GM21515 (cell line): ENCODE data around the gene SETMAR.

Experiments used
- ATAC-seq: cut with Tn5 transposase; IDR thresholded peaks from one replicate; pipeline ENCODE4 v1.9.1; 2021; ENCODE audit not compliant: unreplicated experiment

Gene SETMAR

DNA sequence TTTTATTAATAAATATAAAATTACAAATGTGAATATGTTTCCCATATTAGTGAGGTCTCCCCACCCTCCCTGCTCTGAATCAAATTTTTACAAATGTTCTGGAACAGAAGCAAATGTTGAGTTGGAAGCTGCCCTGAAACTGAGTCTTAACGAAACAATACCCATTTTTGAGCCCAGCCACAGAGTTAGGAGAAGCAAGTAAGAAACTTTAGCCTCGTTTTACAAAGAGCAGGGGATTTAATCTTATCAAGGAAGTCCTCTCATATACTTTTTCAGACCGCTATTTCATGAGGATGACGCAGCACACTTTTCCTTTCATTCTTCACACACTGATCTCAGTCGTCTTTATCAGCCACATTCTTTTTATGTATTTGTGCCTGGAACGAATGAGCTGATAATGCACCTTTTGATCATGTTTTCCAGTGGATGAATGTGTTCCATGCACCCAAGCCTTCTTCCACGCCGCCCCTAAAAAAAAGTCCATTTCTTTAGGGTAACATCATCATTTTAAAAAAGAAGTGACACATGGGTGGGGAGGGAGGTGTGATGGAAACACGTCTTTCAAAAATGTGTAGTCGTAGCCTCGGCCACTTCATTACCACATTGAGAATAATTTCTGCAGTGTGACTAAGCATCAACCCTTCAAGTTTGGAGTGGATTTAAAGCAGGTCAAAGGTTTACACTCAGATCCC lies 48.1 kb downstream of the SETMAR start:
- peak; percentile 35 for ATAC-seq

DNA sequence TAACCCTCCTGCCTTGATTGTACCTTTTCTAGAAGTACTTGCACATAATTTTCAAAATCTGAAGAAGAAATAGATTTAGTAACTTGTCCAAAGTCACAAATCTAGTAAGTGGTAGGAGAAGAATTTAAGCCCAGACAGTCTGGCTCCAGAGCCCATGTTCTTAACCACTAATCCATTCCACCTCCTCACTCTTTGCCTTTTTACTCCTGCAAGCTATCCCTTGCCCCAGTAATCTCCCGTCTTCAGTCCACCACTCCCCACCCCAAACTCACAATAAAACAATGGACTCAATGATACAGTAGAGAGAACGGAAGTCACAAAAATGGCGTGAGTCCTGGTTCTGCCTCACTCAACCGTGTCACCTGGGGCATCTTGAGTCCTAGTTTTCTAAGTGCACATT lies 48.7 kb downstream of the SETMAR start:
- ATAC-seq = no peak

DNA sequence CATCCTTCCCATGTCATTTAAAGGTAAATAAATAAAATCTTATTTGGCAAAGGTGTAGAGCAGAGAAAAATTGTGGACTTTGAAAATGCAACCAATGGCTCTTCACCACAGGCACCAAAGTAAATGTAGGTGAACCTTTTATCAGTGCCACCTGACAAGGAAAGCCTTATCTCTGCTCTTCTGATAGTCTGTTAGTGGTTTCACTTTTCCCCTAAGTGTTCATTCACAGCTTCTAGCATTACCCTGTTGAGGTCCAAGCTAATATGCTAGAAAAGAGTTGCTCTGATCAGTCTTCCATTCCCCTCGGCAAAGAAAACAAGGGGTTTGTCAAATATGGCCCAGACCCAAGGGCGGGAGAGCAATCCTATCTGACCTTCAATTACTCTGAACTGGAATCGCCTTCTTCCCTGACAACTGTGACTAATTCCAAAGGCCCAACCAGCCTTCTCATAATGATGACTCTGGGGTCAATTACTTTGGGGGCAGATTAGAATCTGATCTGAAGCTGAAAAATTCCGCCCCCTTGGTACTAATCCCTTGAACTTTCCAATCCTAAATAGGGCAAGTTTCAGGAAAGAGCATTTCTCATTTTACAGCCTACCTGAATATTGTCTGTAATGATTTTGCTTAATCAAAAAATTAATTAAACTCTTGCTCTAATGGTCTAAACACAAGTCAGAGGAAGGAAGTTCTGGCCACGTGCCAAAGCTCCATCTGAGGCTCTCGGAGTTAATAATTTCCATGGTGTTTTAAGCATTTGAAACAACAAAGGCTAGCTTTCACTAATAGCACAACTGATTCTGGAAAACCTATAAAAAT lies 52.4 kb downstream of the SETMAR start:
- no peak for ATAC-seq

DNA sequence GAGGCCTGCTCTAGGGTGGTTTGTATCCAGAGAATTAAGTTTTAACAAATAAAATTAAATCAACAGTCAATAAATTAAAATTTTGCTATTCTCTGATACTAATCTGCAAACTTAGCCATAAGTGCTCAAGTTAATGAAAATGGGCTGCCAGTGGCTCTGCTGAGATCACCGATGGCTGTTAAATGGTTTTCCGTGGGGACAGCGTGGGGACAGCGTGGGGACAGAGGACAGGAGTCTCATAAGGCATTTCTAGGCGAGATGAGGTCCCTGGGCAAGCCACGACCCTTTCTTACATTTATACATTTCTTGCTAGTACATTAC lies 53.0 kb downstream of the SETMAR start:
- ATAC-seq = no peak

DNA sequence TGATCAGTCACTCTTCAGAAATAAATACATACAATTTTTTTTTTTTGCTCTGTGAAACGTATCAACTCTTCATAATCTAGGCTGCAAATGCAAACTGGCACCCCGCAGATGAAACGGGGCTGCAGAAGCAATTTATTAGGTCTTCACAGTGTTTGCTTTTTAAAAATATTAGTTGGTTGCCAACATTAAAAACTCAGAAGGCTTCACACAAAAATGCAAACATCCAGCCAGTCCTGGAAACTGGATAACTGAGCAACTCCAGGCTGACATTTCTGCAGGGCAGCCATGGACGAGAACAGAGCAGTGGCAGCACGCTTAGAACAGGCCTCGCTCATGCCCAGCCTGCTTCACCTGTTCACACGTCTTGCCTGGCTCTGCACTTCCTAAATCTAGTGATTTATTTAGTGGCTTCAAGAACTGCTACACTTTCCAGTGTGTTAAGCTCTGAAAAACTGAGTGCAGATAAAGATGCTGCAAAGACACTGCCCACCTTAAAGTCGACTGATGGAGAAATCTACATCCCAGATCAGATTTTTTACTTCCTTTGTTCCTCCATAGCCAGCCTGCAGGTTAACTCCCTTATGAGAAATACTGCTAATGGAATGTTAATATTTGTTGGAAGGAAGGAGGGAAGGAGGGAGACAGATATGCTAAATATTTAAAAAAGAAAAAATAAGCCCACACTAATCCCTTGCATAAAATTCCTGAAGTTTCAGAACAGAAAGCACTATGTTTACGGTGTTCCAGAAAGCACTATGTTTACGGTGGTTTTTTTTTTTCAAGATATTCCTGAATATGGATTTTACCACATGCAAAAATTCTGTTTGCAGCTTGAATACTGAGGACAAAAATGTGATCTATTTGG lies 53.6 kb downstream of the SETMAR start:
- no peak for ATAC-seq

DNA sequence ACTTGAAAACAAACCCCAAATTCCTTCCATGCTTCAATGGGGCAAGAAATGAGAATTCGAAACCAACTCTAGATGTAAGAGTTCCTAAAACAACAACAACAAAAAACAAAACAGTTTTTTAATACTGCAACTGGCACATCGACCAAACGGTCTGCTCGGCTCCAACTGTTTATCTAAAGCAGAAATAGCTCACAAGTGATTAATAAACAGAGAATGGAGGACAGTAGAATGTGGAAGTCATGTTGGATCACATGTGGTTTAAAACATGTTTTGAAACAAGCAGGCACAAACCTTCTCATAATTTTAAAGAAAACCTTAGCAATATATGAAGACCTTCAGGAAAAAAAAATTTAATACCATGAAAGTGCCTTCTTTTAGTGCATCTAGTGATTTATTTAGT lies 55.1 kb downstream of the SETMAR start:
- ATAC-seq = no peak

DNA sequence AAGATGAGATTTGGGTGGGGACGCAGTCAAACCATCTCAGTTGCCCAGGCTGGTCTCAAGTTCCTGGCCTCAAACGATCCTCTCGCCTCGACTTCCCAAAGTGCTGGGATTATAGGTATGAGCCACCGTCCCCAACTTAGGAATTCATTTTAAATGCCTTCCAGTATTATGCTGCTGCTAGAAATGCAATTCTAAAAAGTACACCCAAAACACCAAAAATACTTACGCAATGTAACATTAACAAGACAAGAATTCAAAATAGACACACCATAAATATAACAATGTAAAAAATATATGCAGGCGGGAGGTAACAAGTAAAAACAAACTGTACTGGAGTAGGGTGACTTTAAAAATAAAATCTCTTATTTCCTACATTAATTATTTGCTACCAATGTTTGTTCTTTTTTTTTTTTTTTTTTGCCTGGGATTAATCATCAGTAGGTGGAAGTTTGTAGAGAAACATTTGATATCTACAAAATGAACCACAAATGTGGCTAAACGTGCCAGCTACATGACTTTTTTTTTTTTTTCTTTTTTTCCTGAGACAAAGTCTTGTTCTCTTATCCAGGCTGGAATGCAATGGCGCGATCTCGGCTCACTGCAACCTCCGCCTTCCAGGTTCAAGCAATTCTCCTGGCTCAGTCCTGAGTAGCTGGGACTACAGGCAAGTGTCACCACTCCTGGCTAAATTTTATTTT lies 56.8 kb downstream of the SETMAR start:
- ATAC-seq = no peak

DNA sequence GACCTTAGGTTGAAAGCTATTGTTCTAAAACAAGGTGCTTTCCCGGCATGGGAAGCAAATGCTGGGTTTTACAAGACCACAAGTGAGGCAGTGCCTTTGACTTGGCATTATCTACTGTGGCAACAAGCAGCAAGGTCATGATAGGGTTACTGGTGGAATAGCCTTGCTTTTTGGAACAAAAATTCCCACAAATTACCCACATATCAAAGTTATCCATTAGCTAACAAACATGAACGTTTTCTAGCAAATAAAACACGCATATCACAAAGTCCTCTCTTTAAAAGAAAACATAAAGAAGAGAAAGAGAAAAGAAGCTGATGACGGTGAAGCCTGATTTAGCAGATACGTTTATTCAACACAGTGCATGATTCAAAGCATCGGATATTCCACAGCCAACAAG lies 57.6 kb downstream of the SETMAR start:
- ATAC-seq = no peak

DNA sequence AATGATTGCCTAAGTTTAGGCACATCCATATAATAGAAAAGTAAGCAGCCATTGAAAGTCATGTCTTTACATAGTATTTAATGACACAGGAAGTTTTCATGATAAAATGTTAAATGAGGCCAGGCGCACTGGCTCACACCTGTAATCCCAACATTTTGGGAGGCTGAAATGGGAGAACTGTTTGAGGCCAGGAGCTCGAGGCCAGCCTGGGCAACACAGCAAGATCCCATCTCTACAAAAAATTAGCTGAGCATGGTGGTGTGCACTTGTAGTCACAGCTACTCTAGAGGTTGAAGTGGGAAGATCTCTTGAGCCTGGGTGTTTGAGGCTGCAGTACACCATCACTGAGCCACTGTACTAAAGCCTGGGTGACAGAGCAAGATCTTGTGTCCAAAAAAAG lies 59.4 kb downstream of the SETMAR start:
- ATAC-seq = no peak
